OCI-M2 (cell line): ENCODE measurements around the gene GATAD1.
"Not testable (repeated sequence)": the region's sequence is repeated elsewhere in the genome, so short reads cannot be mapped to it uniquely, and the experiment has no call there.

Source experiments
- DNase-seq: peaks from one replicate; lab custom pipeline; 2025; ENCODE audit not compliant: unreplicated experiment; lab: John Stamatoyannopoulos, UW

GATAD1 gene

DNA sequence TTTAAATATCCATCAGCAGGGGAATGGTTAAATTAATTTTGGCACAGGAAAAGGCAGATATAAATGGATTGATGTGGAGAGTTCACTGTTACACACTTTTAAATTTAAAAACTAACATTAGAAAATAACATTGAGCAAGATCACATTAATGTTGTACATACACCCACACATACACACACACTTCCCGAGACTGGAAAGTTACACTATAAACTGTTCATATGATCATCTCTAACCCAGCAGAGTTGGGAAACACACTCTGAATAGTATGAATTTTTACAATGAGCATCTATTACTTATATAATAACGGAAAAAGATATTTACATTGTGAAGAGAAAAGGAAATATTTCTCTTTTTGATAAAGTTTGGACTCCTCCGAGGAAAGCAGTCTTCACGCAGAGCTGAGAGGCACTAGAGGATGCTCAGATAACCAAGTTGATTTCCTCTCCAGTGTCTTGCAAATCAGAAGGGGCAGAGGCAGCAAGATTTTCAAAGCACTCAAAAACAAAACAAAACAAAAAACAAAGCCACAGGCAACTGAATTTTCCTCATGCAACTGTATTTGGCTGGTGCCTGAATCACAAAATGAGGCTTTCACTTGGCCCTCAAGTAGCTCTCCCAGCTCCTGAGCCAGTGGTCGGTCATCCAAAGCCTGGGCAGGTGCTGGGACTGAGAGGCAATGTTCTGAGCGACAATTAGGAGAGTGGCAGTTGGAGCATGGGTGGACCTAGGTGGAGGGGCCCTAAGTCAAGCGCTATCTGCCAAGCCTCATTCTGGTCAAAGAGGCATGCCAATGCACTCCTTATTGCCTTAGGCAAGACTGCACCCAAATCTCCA lies 10.5 kb upstream of the GATAD1 start:
- no peak for DNase-seq

DNA sequence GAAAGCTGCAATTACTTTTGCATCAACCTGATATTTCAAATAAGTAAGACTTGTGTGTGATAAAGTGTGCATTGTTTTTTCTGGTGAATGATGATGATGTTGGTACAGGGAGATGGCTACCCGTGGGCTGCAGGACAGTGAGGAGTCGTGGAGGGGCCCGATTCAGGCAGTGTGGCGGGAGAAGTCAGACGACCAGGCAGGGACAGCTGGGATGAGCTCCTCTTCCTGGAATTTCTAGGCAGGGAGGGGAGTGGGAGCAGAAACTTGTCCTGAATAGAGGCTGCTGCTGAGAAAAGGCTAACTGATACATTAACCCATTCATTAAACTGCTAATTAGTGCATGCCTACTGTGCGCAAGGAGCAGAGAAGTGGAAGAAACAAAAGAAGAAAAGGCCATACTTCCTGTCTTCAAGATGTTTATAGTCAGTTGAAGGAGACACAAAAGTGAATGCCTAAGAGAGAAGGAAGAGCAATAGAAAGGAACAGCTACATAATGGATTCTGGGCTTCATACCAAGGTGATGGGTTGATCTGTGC lies 9.3 kb upstream of the GATAD1 start:
- no peak for DNase-seq

- not testable (repeated sequence) for DNase-seq
Observed at GRCh38 chr7:92442720-92443119, 4.6 kb upstream of the GATAD1 start.

GRCh38 chr7:92446869-92447344 lies 375 bp upstream of the GATAD1 start:
- no peak for DNase-seq

- no peak for DNase-seq
Observed at GRCh38 chr7:92448205-92448747, 994 bp downstream of the GATAD1 start.

- DNase-seq: no peak
Observed at GRCh38 chr7:92451645-92452044, 4.4 kb downstream of the GATAD1 start.

- no peak for DNase-seq
Observed at GRCh38 chr7:92456236-92456635, 9.0 kb downstream of the GATAD1 start.

- DNase-seq: no peak
Observed at GRCh38 chr7:92460109-92460508, 12.8 kb downstream of the GATAD1 start.

GRCh38 chr7:92460510-92460909 lies 13.2 kb downstream of the GATAD1 start:
- DNase-seq: no peak

DNA sequence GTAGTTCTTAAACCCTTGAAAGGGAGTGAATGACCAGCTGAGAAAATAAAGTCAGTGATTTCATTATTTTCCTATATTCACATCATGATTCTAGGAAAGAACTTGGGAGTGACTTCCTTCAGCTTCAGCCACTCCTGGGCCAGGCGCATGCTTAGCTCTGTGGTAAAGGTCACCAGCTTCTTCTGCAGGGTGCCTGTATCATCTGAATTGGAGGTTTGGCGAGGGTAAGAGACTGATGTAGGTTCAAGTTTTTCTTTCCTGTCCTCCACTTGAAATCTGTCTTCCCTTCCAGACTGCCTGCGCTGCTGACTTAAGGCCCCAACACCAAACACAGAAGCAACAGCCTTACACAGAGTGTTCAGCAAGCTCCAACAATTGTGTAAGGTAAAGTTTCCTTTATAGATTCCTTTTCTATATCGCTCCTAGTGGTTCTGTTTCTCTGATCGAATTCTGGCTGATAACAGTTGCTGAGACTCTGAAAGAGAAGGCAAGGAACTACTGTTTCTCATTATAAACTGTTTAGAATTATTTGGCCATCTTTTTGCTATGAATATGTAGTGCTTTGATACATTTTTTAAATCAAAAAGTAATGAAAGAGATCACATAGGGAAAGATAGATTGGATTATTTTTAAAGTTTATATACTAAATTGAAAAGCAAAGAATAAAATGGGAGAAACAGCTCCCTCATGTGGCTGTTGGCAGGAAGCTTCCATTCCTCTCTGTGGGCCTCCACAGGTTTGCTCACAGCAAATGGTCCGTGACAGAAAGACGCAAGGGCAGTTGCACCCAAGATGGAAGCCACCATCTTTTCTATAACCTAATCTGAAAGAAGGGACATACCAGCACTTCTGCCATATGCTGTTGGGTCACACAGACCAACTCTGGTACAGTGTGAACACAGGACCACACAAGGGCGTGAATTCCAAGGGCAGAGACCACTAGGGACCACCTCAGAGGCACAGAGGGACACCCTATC lies 14.0 kb downstream of the GATAD1 start:
- no peak for DNase-seq

DNA sequence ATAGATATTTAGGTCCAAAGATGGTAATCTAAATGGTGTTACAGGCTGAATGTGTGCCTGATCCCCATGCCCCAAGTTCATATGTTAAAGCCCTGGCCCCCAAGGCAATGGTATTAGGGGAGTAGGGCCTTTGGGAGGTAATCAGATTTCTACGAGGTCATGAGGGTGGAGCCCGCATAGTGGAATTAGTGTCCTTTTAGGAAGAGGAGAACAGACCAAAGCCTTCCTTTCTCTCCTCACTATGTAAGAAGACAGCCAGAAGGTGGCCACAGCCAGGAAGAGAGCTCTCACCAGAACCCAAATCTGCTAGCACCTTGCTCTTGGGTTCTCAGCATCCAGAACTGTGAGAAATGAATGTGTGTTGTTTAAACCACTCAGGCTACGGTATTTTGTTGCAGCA lies 15.3 kb downstream of the GATAD1 start:
- DNase-seq: no peak

DNA sequence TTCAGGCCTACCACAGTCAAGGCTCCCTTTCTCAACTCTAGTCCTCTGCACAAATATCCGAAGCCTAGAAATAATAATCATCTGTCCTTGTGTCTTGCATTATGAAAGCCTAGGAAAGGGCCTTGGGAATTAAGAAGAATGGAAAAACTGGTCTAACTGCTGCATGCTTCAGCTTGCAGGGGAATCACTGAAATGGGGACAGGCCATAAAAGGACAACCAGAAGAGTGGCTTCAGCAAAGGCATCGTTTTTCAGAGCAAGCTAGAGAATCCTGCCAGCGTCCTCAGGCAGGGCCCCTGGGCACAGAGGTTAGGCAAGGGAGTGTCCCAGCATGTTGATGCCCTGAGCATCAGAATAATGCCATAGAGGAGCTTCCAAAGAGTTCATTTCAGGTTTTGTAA lies 17.2 kb downstream of the GATAD1 start:
- no peak for DNase-seq

GRCh38 chr7:92466682-92467081 lies 19.4 kb downstream of the GATAD1 start:
- DNase-seq: no peak

- DNase-seq: not testable (repeated sequence)
Observed at GRCh38 chr7:92468589-92468988, 21.3 kb downstream of the GATAD1 start.

DNA sequence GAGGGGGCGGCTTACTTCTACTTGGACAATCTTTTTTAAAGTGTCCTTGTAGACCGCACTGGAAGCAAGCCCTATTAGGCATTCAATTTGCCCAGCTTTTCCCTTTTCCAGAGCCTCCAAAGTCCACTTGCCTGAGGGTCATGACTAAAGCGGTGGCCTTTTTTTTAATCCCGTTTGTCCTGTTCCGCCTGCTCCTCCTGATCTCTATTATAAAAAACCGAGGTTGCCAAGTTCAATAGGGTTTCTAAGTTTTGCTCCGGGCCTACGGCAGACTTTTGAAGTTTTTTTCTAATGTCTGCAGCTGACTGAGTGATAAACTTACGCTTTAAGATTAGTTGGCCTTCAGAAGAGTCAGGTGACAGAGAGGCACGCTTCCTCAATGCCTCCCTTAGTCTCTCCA lies 26.7 kb downstream of the GATAD1 start:
- DNase-seq: not testable (repeated sequence)

- not testable (repeated sequence) for DNase-seq
Observed at GRCh38 chr7:92475261-92475770, 28.0 kb downstream of the GATAD1 start.

- DNase-seq: not testable (repeated sequence)
Observed at GRCh38 chr7:92475851-92476590, 28.7 kb downstream of the GATAD1 start.

DNA sequence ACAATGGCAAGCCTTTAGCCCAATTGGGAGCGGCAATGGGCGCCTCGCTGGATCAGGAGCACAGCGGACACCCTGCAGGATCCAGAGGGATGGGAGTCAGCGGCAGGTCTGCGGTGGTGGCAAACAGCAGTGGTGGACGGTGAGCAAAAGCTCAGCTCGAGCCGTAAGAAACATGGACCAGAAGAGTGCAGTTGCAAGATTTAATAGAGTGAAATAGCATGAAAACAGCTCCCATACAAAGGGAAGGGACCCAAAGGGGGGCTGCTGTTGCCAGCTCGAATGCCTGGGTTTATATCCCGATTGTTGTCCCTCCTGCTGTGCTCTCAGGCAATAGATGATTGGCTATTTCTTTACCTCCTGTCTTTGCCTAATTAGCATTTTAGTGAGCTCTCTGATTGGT lies 30.4 kb downstream of the GATAD1 start, which contains the start of gene ERVW-1:
ERVW-1 (minus strand) TSS at position 266 of the 400 bp plus-strand sequence. CDS start 7,565 bp downstream, outside the sequence.
- not testable (repeated sequence) for DNase-seq

DNA sequence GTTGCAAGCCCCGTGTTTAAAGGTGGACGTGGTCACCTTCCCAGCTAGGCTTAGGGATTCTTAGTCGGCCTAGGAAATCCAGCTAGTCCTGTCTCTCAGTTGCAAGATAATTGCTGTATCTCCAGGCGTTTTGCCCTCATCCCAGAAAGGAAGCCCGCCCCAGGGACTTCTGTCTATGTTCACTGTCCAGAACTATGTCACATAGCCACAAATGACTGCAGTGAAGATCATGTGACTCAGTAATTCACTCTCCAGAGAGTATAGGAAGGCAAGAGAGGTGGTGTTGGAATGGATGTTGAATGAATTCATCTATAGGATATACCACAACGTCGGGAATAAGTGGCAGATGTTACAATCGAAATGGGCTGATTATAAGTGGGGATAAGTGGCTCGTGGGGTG lies 30.8 kb downstream of the GATAD1 start:
- no peak for DNase-seq

GRCh38 chr7:92478711-92479110 lies 31.4 kb downstream of the GATAD1 start:
- no peak for DNase-seq
